Suprapubic skin (tissue), 4 donors: ENCODE results near the gene ZNF146. TPM values are rescaled to one million over a fixed set of nuclear protein-coding genes. Genes with fewer than 3 reads are reported as not detected.

Experiments
- total RNA-seq, 4 donors: library from RNA; depleted of rRNA; stranded (reverse); fragments of >200 nt; gene quantifications; one replicate each; pipeline ENCODE4 v1.1.0, GENCODE V29; 2016

ZNF146 gene
- total RNA-seq, 4 donors from 2014 or later = 60.2 to 70.4 (median 64.3) TPM

Other genes with a start within 250 kb of the ZNF146 start
- gene SDHAF1, start 219.9 kb upstream of the ZNF146 start, total RNA-seq = 10 to 100 TPM; 21.6 to 29.6 (median 27.5) TPM
- gene SYNE4, start 206.3 kb upstream of the ZNF146 start, total RNA-seq = 1 to 10 TPM in 3 of 4 donors, under 1 TPM in 1; 0.42 to 3.0 (median 1.8) TPM
- 10 to 100 TPM; 21.1 to 33.2 (median 24.9) TPM for gene ALKBH6, start 200.9 kb upstream of the ZNF146 start, total RNA-seq
- 1 to 10 TPM; 2.2 to 3.0 (median 2.7) TPM for gene CLIP3, start 182.2 kb upstream of the ZNF146 start, total RNA-seq
- gene THAP8, start 160.8 kb upstream of the ZNF146 start, total RNA-seq = 10 to 100 TPM in 3 of 4 donors, 1 to 10 TPM in 1; 5.7 to 20.4 (median 10.9) TPM
- gene WDR62, start 160.2 kb upstream of the ZNF146 start, total RNA-seq = 1 to 10 TPM; 1.4 to 3.7 (median 1.8) TPM
- gene OVOL3, start 104.0 kb upstream of the ZNF146 start, total RNA-seq = not detected
- gene POLR2I, start 100.2 kb upstream of the ZNF146 start, total RNA-seq = 10 to 100 TPM; 21.8 to 57.5 (median 31.3) TPM
- 100 to 1,000 TPM in 1 of 4 donors, 10 to 100 TPM in 3; 63.2 to 117 (median 90.5) TPM for gene TBCB, start 99.6 kb upstream of the ZNF146 start, total RNA-seq
- gene CAPNS1, start 75.0 kb upstream of the ZNF146 start, total RNA-seq = 10 to 100 TPM; 60.2 to 95.5 (median 79.2) TPM
- 10 to 100 TPM in 2 of 4 donors, 1 to 10 TPM in 2; 5.6 to 17.1 (median 11.4) TPM for gene COX7A1, start 62.7 kb upstream of the ZNF146 start, total RNA-seq
- 1 to 10 TPM; 3.6 to 9.8 (median 6.2) TPM for gene ZNF565, start 441 bp upstream of the ZNF146 start, total RNA-seq
- 10 to 100 TPM in 1 of 4 donors, 1 to 10 TPM in 3; 1.5 to 10.5 (median 3.6) TPM for gene ZFP14, start 164.1 kb downstream of the ZNF146 start, total RNA-seq
- gene ZFP82, start 203.5 kb downstream of the ZNF146 start, total RNA-seq = 1 to 10 TPM in 3 of 4 donors, under 1 TPM in 1; 0.47 to 4.0 (median 1.7) TPM